H9 (cell line): ENCODE results near the gene SAMMSON. TPM values are rescaled to one million over a fixed set of nuclear protein-coding genes. Genes with fewer than 3 reads are reported as not detected.

Experiments
- DNase-seq: peaks from one replicate; pipeline ENCODE4 v3.0.0-alpha.2; 2017
- H2AFZ ChIP-seq: one replicate; pipeline ENCODE4 v1.6.1; 2013; ENCODE audit warnings: mild to moderate bottlenecking, low read length, control low read depth, moderate library complexity
- H2AK5ac ChIP-seq: 2 replicates; pipeline ENCODE4 v1.6.1; 2013; ENCODE audit warnings: low read length, control low read depth, mixed read lengths; ENCODE audit not compliant: insufficient read length
- H2BK120ac ChIP-seq: one replicate; pipeline ENCODE4 v1.6.1; 2013; ENCODE audit warnings: low read depth, mild to moderate bottlenecking, low read length, control low read depth, inconsistent platforms; ENCODE audit not compliant: poor library complexity, severe bottlenecking
- H2BK12ac ChIP-seq: 2 replicates; pipeline ENCODE4 v1.6.1; 2013; ENCODE audit warnings: low read length, control low read depth, mixed read lengths, low read depth; ENCODE audit not compliant: insufficient read length
- H2BK15ac ChIP-seq: 2 replicates; pipeline ENCODE4 v1.6.1; 2013; ENCODE audit warnings: low read depth, low read length, control low read depth
- H2BK20ac ChIP-seq: one replicate; pipeline ENCODE4 v1.6.1; 2013; ENCODE audit warnings: low read depth, mild to moderate bottlenecking, low read length, control low read depth, inconsistent platforms; ENCODE audit not compliant: poor library complexity, severe bottlenecking
- H2BK5ac ChIP-seq: 2 replicates; pipeline ENCODE4 v1.6.1; 2013; ENCODE audit warnings: low read length, control low read depth, mixed read lengths; ENCODE audit not compliant: insufficient read length
- H3K14ac ChIP-seq: 2 replicates; pipeline ENCODE4 v1.6.1; 2013; ENCODE audit warnings: low read length, control low read depth; ENCODE audit not compliant: insufficient read depth
- H3K18ac ChIP-seq: 2 replicates; pipeline ENCODE4 v1.6.1; 2013; ENCODE audit warnings: low read depth, mild to moderate bottlenecking, mixed read lengths, low read length, control low read depth; ENCODE audit not compliant: insufficient read length
- H3K23ac ChIP-seq: 2 replicates; pipeline ENCODE4 v1.6.1; 2013; ENCODE audit warnings: low read length, control low read depth, mixed read lengths, low read depth; ENCODE audit not compliant: insufficient read length
- H3K23me2 ChIP-seq: 2 replicates; pipeline ENCODE4 v1.6.1; 2013; ENCODE audit warnings: low read depth, mild to moderate bottlenecking, mixed read lengths, low read length, control low read depth; ENCODE audit not compliant: insufficient read length, poor library complexity, severe bottlenecking
- H3K27ac ChIP-seq: 2 replicates; pipeline ENCODE4 v1.5.1; 2013; ENCODE audit warnings: low read length, control low read depth, mixed read lengths, low read depth; ENCODE audit not compliant: insufficient read length
- H3K27me3 ChIP-seq: 2 replicates; pipeline ENCODE4 v1.6.1; 2013; ENCODE audit warnings: low read length, control low read depth, inconsistent platforms; ENCODE audit not compliant: insufficient read depth
- H3K4ac ChIP-seq: 2 replicates; pipeline ENCODE4 v1.6.1; 2013; ENCODE audit warnings: low read depth, mild to moderate bottlenecking, control low read depth, inconsistent platforms, low read length, moderate library complexity
- H3K4me1 ChIP-seq: 2 replicates; pipeline ENCODE4 v1.6.1; 2013; ENCODE audit warnings: low read length, control low read depth, inconsistent platforms; ENCODE audit not compliant: insufficient read depth
- H3K4me2 ChIP-seq: 2 replicates; pipeline ENCODE4 v1.6.1; 2013; ENCODE audit warnings: low read length, control low read depth, mixed read lengths; ENCODE audit not compliant: insufficient read length, insufficient read depth
- H3K56ac ChIP-seq: 2 replicates; pipeline ENCODE4 v1.6.1; 2013; ENCODE audit warnings: low read depth, mild to moderate bottlenecking, mixed read lengths, low read length, control low read depth; ENCODE audit not compliant: insufficient read length
- H3K79me1 ChIP-seq: 2 replicates; pipeline ENCODE4 v1.6.1; 2013; ENCODE audit warnings: low read depth, mild to moderate bottlenecking, moderate library complexity, low read length, control low read depth, inconsistent platforms; ENCODE audit not compliant: insufficient read depth, poor library complexity, severe bottlenecking
- H3K79me2 ChIP-seq: 2 replicates; pipeline ENCODE4 v1.6.1; 2013; ENCODE audit warnings: low read length, control low read depth, inconsistent platforms; ENCODE audit not compliant: insufficient read depth
- H3K9ac ChIP-seq: 2 replicates; pipeline ENCODE4 v1.6.1; 2013; ENCODE audit warnings: low read length, control low read depth, mixed read lengths; ENCODE audit not compliant: insufficient read length; ENCODE audit errors: extremely low read depth
- H3K9me3 ChIP-seq: one replicate; pipeline ENCODE4 v1.6.1; 2013; ENCODE audit warnings: low read depth, low read length, inconsistent platforms; ENCODE audit not compliant: control insufficient read depth
- H3T11ph ChIP-seq: one replicate; pipeline ENCODE4 v1.6.1; 2013; ENCODE audit warnings: mild to moderate bottlenecking, low read length, control low read depth, inconsistent platforms
- H4K20me1 ChIP-seq: one replicate; pipeline ENCODE4 v1.6.1; 2013; ENCODE audit not compliant: control insufficient read depth, insufficient read length, insufficient read depth
- H4K5ac ChIP-seq: 2 replicates; pipeline ENCODE4 v1.6.1; 2013; ENCODE audit warnings: low read depth, mild to moderate bottlenecking, mixed read lengths, low read length, control low read depth; ENCODE audit not compliant: insufficient read length
- H4K8ac ChIP-seq: replicated peaks from 2 replicates; pipeline ENCODE4 v1.6.1; 2013; ENCODE audit warnings: low read length, control low read depth, mixed read lengths, low read depth; ENCODE audit not compliant: insufficient read length
- H4K91ac ChIP-seq: 2 replicates; pipeline ENCODE4 v1.6.1; 2013; ENCODE audit warnings: low read depth, mild to moderate bottlenecking, moderate library complexity, mixed read lengths, low read length, control low read depth; ENCODE audit not compliant: insufficient read length
- H3K27ac Mint-ChIP-seq, 3 experiments: 2 replicates in 2 of 3; 3 replicates in 1 of 3; pipeline ENCODE4 v1.8.0; 2020 to 2021; ENCODE audit warnings: mixed read lengths in 3 of 3, mild to moderate bottlenecking in 1 of 3, moderate library complexity in 1 of 3
- H3K27me3 Mint-ChIP-seq: 2 replicates; pipeline ENCODE4 v1.8.0; 2021; ENCODE audit warnings: low read depth, mild to moderate bottlenecking, moderate library complexity, mixed read lengths
- H3K36me3 Mint-ChIP-seq, 3 experiments: 2 replicates in 2 of 3; 3 replicates in 1 of 3; pipeline ENCODE4 v1.8.0; 2020 to 2021; ENCODE audit warnings: low read depth in 3 of 3, mixed read lengths in 3 of 3; ENCODE audit not compliant: insufficient read depth in 1 of 3
- H3K4me1 Mint-ChIP-seq, 2 experiments: 2 replicates each; pipeline ENCODE4 v1.8.0; 2020; ENCODE audit warnings: mixed read lengths in 2 of 2
- H3K4me3 Mint-ChIP-seq, 2 experiments: 2 replicates in 1 of 2; 3 replicates in 1 of 2; pipeline ENCODE4 v1.8.0; 2020 to 2021; ENCODE audit warnings: mild to moderate bottlenecking in 2 of 2, mixed read lengths in 2 of 2, moderate library complexity in 1 of 2
- H3K9me3 Mint-ChIP-seq, 2 experiments: 2 replicates in 1 of 2; 3 replicates in 1 of 2; pipeline ENCODE4 v1.8.0; 2020; ENCODE audit warnings: mild to moderate bottlenecking in 2 of 2, mixed read lengths in 2 of 2, moderate library complexity in 1 of 2
- WGBS: extraction: QIAGEN DNeasy Blood & Tissue Kit; methylation state at CpG from one replicate; pipeline ENCODE4 v1.1.7; 2013; ENCODE audit warnings: missing lambda C conversion rate, low lambda C conversion rate, mixed read lengths; ENCODE audit not compliant: insufficient read length; ENCODE audit errors: extremely low coverage; 5-methylcytosine and 5-hydroxymethylcytosine counted together
- total RNA-seq: library from RNA; stranded (reverse); gene quantifications from 2 replicates; pipeline ENCODE4 v1.2.1, GENCODE V29; 2021
- TF ChIP-seq, protein P1 (sequence below): fragments of 200-600 bp; sonication (generic); conservative IDR thresholded peaks from 3 replicates; pipeline ENCODE4 v1.8.0; 2021; ENCODE audit warnings: antibody characterized with exemption, mild to moderate bottlenecking

Gene SAMMSON
- total RNA-seq, 1 experiment from 2014 or later = not detected

- H3T11ph ChIP-seq = no peak overlapping the region
- no peak overlapping the region for H3K4ac ChIP-seq
- H3K4me1 ChIP-seq = no peaks in the 10 kb centered on the region
- H2BK12ac ChIP-seq = no peak overlapping the region
- no peaks in the 10 kb centered on the region; the same call in 1 of the 2 replicates for H3K27me3 Mint-ChIP-seq
- no peaks in the 10 kb centered on the region for H3K23me2 ChIP-seq
- no peak overlapping the region for H3K4me2 ChIP-seq
- no peak overlapping the region for H3K27ac ChIP-seq
- peaks cover 0 to 4% of the 10 kb centered on the region in 2 experiments; a peak in 2 of 5 replicates for H3K9me3 Mint-ChIP-seq
- H3K79me1 ChIP-seq = no peaks in the 10 kb centered on the region
- no peaks in the 10 kb centered on the region for H4K20me1 ChIP-seq
- DNase-seq = no peak
- H2BK5ac ChIP-seq = no peak overlapping the region
- H4K8ac ChIP-seq = no peak overlapping the region
- no peak overlapping the region for H3K27ac Mint-ChIP-seq
- H2AK5ac ChIP-seq = no peak overlapping the region
- no peaks in the 10 kb centered on the region for H3K27me3 ChIP-seq
- no peak overlapping the region for H2BK120ac ChIP-seq
- no peak overlapping the region for H3K56ac ChIP-seq
- no peaks in the 10 kb centered on the region for H3K79me2 ChIP-seq
- no peak overlapping the region for H3K18ac ChIP-seq
- WGBS = no CpG with 5 or more reads among the region's 4 CpGs
- H4K91ac ChIP-seq = no peak overlapping the region
- H3K4me1 Mint-ChIP-seq = no peaks in the 10 kb centered on the region
- H3K4me3 Mint-ChIP-seq = no peak overlapping the region
- no peak overlapping the region for H2BK20ac ChIP-seq
- no peaks in the 10 kb centered on the region for H3K9me3 ChIP-seq
- H3K23ac ChIP-seq = no peak overlapping the region
- TF ChIP-seq, protein P1, sequence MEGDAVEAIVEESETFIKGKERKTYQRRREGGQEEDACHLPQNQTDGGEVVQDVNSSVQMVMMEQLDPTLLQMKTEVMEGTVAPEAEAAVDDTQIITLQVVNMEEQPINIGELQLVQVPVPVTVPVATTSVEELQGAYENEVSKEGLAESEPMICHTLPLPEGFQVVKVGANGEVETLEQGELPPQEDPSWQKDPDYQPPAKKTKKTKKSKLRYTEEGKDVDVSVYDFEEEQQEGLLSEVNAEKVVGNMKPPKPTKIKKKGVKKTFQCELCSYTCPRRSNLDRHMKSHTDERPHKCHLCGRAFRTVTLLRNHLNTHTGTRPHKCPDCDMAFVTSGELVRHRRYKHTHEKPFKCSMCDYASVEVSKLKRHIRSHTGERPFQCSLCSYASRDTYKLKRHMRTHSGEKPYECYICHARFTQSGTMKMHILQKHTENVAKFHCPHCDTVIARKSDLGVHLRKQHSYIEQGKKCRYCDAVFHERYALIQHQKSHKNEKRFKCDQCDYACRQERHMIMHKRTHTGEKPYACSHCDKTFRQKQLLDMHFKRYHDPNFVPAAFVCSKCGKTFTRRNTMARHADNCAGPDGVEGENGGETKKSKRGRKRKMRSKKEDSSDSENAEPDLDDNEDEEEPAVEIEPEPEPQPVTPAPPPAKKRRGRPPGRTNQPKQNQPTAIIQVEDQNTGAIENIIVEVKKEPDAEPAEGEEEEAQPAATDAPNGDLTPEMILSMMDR = no peak
- no peaks in the 10 kb centered on the region; a peak in 2 of 7 replicates for H3K36me3 Mint-ChIP-seq
- no peak overlapping the region for H3K9ac ChIP-seq
- no peak overlapping the region for H2BK15ac ChIP-seq
- no peak overlapping the region for H4K5ac ChIP-seq
- H3K14ac ChIP-seq = no peak overlapping the region
- no peak overlapping the region for H2AFZ ChIP-seq
Observed at GRCh38 chr3:70006089-70006488, 6.6 kb downstream of the SAMMSON start.
